Heart left ventricle (tissue), 13 donors: ENCODE data around the gene IGF1R.

Source experiments
- POLR2A ChIP-seq, 2 donors: fragments of 450-650 bp; IDR thresholded peaks; one replicate each; pipeline ENCODE4 v1.6.1; 2017; ENCODE audit warnings: antibody characterized with exemption in 2 of 2, mild to moderate bottlenecking in 2 of 2, moderate library complexity in 2 of 2
- TF ChIP-seq, protein P1 (sequence below), 12 donors: fragments of 200-600 bp; sonication (generic) in 4 of 12; IDR thresholded peaks; one replicate each; pipeline versions ENCODE4 v1.5.0 to v1.8.0; 2018 to 2022; ENCODE audit warnings: antibody characterized with exemption in 12 of 12, mild to moderate bottlenecking in 5 of 12
- donor health status: ischemic (EF 13 %, LVEDD 7.1; RV severe dilation, severe dysfunction).
- donor health status: DM: no; HTN: yes; CAD: no.
- donor health status: DM: no; HTN: no; CAD: no.
- donor health status: ischemic (EF 25% LVEDD 6.9; RV normal size, moderate dysfunction).
- donor health status: ischemic (EF 25% LVEDD 5.7; RV mildly dilated, moderate dysfunction).
- donor health status: ischemic (EF 35%, LVEDD 5.7; RV mildly dilated, moderate dysfunction).
- donor health status: nonischemic (EF 11% LVEDD 7.7; RV severe dilation, severe dysfunction).
- donor health status: DM: yes; HTN: yes; CAD: no.
- donor health status: PGD.
- donor health status: ischemic (EF 29% LVEDD 5.4; RV normal size, mild dysfunction).
- donor health status: nonischemic (EF 23%, LVEDD 6.1; RV moderate dilation, normal function).

GRCh38 chr15:98666441-98666840, 18.1 kb downstream of the IGF1R start:
- TF ChIP-seq, protein P1, sequence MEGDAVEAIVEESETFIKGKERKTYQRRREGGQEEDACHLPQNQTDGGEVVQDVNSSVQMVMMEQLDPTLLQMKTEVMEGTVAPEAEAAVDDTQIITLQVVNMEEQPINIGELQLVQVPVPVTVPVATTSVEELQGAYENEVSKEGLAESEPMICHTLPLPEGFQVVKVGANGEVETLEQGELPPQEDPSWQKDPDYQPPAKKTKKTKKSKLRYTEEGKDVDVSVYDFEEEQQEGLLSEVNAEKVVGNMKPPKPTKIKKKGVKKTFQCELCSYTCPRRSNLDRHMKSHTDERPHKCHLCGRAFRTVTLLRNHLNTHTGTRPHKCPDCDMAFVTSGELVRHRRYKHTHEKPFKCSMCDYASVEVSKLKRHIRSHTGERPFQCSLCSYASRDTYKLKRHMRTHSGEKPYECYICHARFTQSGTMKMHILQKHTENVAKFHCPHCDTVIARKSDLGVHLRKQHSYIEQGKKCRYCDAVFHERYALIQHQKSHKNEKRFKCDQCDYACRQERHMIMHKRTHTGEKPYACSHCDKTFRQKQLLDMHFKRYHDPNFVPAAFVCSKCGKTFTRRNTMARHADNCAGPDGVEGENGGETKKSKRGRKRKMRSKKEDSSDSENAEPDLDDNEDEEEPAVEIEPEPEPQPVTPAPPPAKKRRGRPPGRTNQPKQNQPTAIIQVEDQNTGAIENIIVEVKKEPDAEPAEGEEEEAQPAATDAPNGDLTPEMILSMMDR (IDR thresholded peaks at IDR 0.05): no peak
- TF ChIP-seq POLR2A (IDR thresholded peaks at IDR 0.05): no peak
